HEK293 (cell line): Measurements from ENCODE around the gene STAC2.

Experiments used
- CTCF ChIA-PET: fragments of 350-600 bp; formaldehyde crosslinking; extraction: SDS; loops from one replicate; lab custom pipeline; 2021; ENCODE audit warnings: antibody characterized with exemption; lab: Yijun Ruan, JAX
- POLR2A ChIA-PET: fragments of 300-600 bp; formaldehyde crosslinking; extraction: SDS; loops from one replicate; lab custom pipeline; 2020; ENCODE audit warnings: antibody characterized with exemption, inconsistent platforms; lab: Yijun Ruan, JAX
- H3K27ac ChIP-seq: fragments of 200-500 bp; sonication (Bioruptor generic); 2 replicates; pipeline ENCODE4 v1.5.1; 2014; ENCODE audit warnings: low read depth, low read length, control low read depth, inconsistent platforms; ENCODE audit errors: extremely low read depth
- H3K36me3 ChIP-seq, 2 experiments: fragments of 200-500 bp in 1 of 2; sonication (Bioruptor generic) in 1 of 2; 1 replicate in 1 of 2; 2 replicates in 1 of 2; pipeline ENCODE4 v1.5.1; 2014 to 2017; ENCODE audit warnings: inconsistent platforms in 2 of 2, low read length in 2 of 2; ENCODE audit not compliant: control insufficient read depth in 2 of 2, insufficient read depth in 1 of 2
- H3K4me1 ChIP-seq: fragments of 200-500 bp; sonication (Bioruptor generic); 2 replicates; pipeline ENCODE4 v1.5.1; 2014; ENCODE audit warnings: mild to moderate bottlenecking, low read length, inconsistent platforms; ENCODE audit not compliant: control insufficient read depth, insufficient read depth
- H3K4me3 ChIP-seq: 2 replicates; pipeline ENCODE4 v1.5.1; 2011; ENCODE audit warnings: low read depth, mild to moderate bottlenecking, control low read depth, low read length, moderate library complexity
- H3K9me3 ChIP-seq: fragments of 200-500 bp; sonication (Bioruptor generic); 2 replicates; pipeline ENCODE4 v1.5.1; 2014; ENCODE audit warnings: low read depth, low read length, inconsistent platforms; ENCODE audit not compliant: control insufficient read depth, insufficient read depth
- AEBP2 ChIP-seq: fragments of 450-650 bp; formaldehyde crosslinking; IDR thresholded peaks from 2 replicates; pipeline ENCODE4 v1.5.1; 2016; ENCODE audit warnings: missing biosample characterization, missing genetic modification characterization, borderline replicate concordance
- MEIS1 ChIP-seq: sonication (generic); formaldehyde crosslinking; IDR thresholded peaks from 2 replicates; pipeline ENCODE4 v1.8.1; 2022; ENCODE audit warnings: missing genetic modification reagents, mild to moderate bottlenecking, borderline replicate concordance
- OVOL3 ChIP-seq: fragments of 450-650 bp; formaldehyde crosslinking; IDR thresholded peaks from 2 replicates; pipeline ENCODE4 v1.5.1; 2016; ENCODE audit warnings: missing biosample characterization, missing genetic modification characterization
- YY1 ChIP-seq: fragments of 450-650 bp; formaldehyde crosslinking; IDR thresholded peaks from 2 replicates; pipeline ENCODE4 v1.5.1; 2018; ENCODE audit warnings: missing biosample characterization, missing genetic modification characterization
- ZBTB6 ChIP-seq: fragments of 450-650 bp; formaldehyde crosslinking; IDR thresholded peaks from 2 replicates; pipeline ENCODE4 v1.5.1; 2017; ENCODE audit warnings: missing biosample characterization, missing genetic modification characterization
- ZBTB7A ChIP-seq: fragments of 450-650 bp; formaldehyde crosslinking; IDR thresholded peaks from 2 replicates; pipeline ENCODE4 v1.5.1; 2016; ENCODE audit warnings: low read depth, missing biosample characterization, missing genetic modification characterization
- ZNF148 ChIP-seq: fragments of 450-650 bp; formaldehyde crosslinking; IDR thresholded peaks from 2 replicates; pipeline ENCODE4 v1.5.0; 2017; ENCODE audit warnings: missing biosample characterization, missing genetic modification characterization, borderline replicate concordance
- ZNF155 ChIP-seq: fragments of 450-650 bp; formaldehyde crosslinking; IDR thresholded peaks from 2 replicates; pipeline ENCODE4 v1.5.1; 2016; ENCODE audit warnings: missing biosample characterization, missing genetic modification characterization
- ZNF18 ChIP-seq: fragments of 450-650 bp; formaldehyde crosslinking; IDR thresholded peaks from 2 replicates; pipeline ENCODE4 v1.5.1; 2016; ENCODE audit warnings: missing biosample characterization, missing genetic modification characterization
- ZNF341 ChIP-seq: fragments of 450-650 bp; formaldehyde crosslinking; IDR thresholded peaks from 2 replicates; pipeline ENCODE4; 2016; ENCODE audit warnings: low read depth, missing biosample characterization, missing genetic modification characterization
- ZNF391 ChIP-seq: fragments of 450-650 bp; formaldehyde crosslinking; IDR thresholded peaks from 2 replicates; pipeline ENCODE4 v1.5.1; 2016; ENCODE audit warnings: low read depth, missing biosample characterization, missing genetic modification characterization, borderline replicate concordance
- ZNF416 ChIP-seq: fragments of 450-650 bp; formaldehyde crosslinking; IDR thresholded peaks from 2 replicates; pipeline ENCODE4 v1.5.1; 2016; ENCODE audit warnings: missing biosample characterization, missing genetic modification characterization
- ZNF561 ChIP-seq: fragments of 450-650 bp; IDR thresholded peaks from 2 replicates; pipeline ENCODE4 v1.5.1; 2018; ENCODE audit warnings: missing biosample characterization, missing genetic modification characterization, borderline replicate concordance
- ZNF624 ChIP-seq: fragments of 450-650 bp; formaldehyde crosslinking; IDR thresholded peaks from 2 replicates; pipeline ENCODE4 v1.5.1; 2017; ENCODE audit warnings: missing biosample characterization, missing genetic modification characterization
- ZNF747 ChIP-seq: fragments of 450-650 bp; formaldehyde crosslinking; IDR thresholded peaks from 2 replicates; pipeline ENCODE4 v1.5.1; 2016; ENCODE audit warnings: missing biosample characterization, missing genetic modification characterization
- ZSCAN30 ChIP-seq: fragments of 450-650 bp; IDR thresholded peaks from 2 replicates; pipeline ENCODE4 v1.5.1; 2018; ENCODE audit warnings: missing biosample characterization, mild to moderate bottlenecking, missing genetic modification characterization, moderate library complexity

STAC2 gene

GRCh38 chr17:39193346-39193745 is 32.4 kb downstream of the STAC2 start:
- peaks cover 27 to 44% of the 10 kb centered on the region in 2 experiments for H3K36me3 ChIP-seq
- CTCF ChIA-PET: no interaction called here
- H3K4me3 ChIP-seq: no peak overlapping the region
- TF ChIP-seq ZNF416: no peak
- no peak for TF ChIP-seq ZNF747 (tag by site-specific recombination)
- TF ChIP-seq MEIS1 (CRISPR knock-in tag): no peak
- TF ChIP-seq ZNF148: no peak
- TF ChIP-seq ZBTB7A (tag by site-specific recombination): no peak
- TF ChIP-seq, all 188 proteins: peak for 0
- H3K27ac ChIP-seq: no peak overlapping the region
- peaks cover 19% of the 10 kb centered on the region; the same call in 1 of the 2 replicates for H3K4me1 ChIP-seq
- POLR2A ChIA-PET: no interaction called here
- H3K9me3 ChIP-seq: no peaks in the 10 kb centered on the region

GRCh38 chr17:39192901-39193300 is 32.8 kb downstream of the STAC2 start:
- POLR2A ChIA-PET: no interaction called here
- CTCF ChIA-PET: interaction anchor here (0.8 to 1.5 kb wide), 2 partner anchors 28 to 53 kb away, joined by 4 to 8 read pairs; no protein-coding TSS in a partner anchor
- H3K9me3 ChIP-seq: no peaks in the 10 kb centered on the region
- H3K4me3 ChIP-seq: no peak overlapping the region
- peaks cover 19% of the 10 kb centered on the region; the same call in 1 of the 2 replicates for H3K4me1 ChIP-seq
- H3K36me3 ChIP-seq: peaks cover 31 to 48% of the 10 kb centered on the region in 2 experiments
- H3K27ac ChIP-seq: no peak overlapping the region
- no peak for TF ChIP-seq ZNF561 (tag by site-specific recombination)
- TF ChIP-seq ZSCAN30 (tag by site-specific recombination): no peak
- TF ChIP-seq ZNF18: no peak
- TF ChIP-seq ZNF624: no peak
- no peak for TF ChIP-seq ZNF155 (tag by site-specific recombination)
- TF ChIP-seq ZBTB6 (tag by site-specific recombination): no peak
- no peak for TF ChIP-seq OVOL3 (tag by site-specific recombination)
- TF ChIP-seq YY1 (tag by site-specific recombination): no peak
- TF ChIP-seq ZNF391 (tag by site-specific recombination): no peak

GRCh38 chr17:39191750-39192510 is 33.8 kb downstream of the STAC2 start:
- CTCF ChIA-PET: interaction anchor here (0.8 to 2.1 kb wide), 5 partner anchors 17 to 209 kb away, joined by 4 to 15 read pairs (median 4); no protein-coding TSS in a partner anchor

More at GRCh38 chr17:39191750-39192510, 33.8 kb downstream of the STAC2 start:
- Histone ChIP-seq H3K4me3 (no peak overlapping the region), H3K27ac (no peak overlapping the region), H3K4me1 (peaks cover 19% of the 10 kb centered on the region; the same call in 1 of the 2 replicates), H3K9me3 (no peaks in the 10 kb centered on the region), H3K36me3 (peaks cover 39 to 58% of the 10 kb centered on the region in 2 experiments)
- TF ChIP-seq ZNF341: peak; percentile 59
- TF ChIP-seq AEBP2 (tag by site-specific recombination): no peak
- POLR2A ChIA-PET: no interaction called here
